Activated CD8-positive, alpha-beta memory T cell treated with anti-CD3 and anti-CD28 coated beads, Interleukin-2, amount 50 U/mL, for 48 hours (primary cell): ENCODE results near the gene PALD1.
A peak's percentile ranks its signal among the peaks of the same experiment; 100 is the strongest.

Source experiments
- DNase-seq: peaks from one replicate; pipeline ENCODE4 v3.0.0-alpha.2; 2020

PALD1 gene

GRCh38 chr10:70478191-70479164, at the start of gene PALD1:
TSS of gene PALD1 (plus strand) at chr10:70478767. CDS start at chr10:70525952, 47,185 bp downstream.
- peak; percentile 79 for DNase-seq

DNA sequence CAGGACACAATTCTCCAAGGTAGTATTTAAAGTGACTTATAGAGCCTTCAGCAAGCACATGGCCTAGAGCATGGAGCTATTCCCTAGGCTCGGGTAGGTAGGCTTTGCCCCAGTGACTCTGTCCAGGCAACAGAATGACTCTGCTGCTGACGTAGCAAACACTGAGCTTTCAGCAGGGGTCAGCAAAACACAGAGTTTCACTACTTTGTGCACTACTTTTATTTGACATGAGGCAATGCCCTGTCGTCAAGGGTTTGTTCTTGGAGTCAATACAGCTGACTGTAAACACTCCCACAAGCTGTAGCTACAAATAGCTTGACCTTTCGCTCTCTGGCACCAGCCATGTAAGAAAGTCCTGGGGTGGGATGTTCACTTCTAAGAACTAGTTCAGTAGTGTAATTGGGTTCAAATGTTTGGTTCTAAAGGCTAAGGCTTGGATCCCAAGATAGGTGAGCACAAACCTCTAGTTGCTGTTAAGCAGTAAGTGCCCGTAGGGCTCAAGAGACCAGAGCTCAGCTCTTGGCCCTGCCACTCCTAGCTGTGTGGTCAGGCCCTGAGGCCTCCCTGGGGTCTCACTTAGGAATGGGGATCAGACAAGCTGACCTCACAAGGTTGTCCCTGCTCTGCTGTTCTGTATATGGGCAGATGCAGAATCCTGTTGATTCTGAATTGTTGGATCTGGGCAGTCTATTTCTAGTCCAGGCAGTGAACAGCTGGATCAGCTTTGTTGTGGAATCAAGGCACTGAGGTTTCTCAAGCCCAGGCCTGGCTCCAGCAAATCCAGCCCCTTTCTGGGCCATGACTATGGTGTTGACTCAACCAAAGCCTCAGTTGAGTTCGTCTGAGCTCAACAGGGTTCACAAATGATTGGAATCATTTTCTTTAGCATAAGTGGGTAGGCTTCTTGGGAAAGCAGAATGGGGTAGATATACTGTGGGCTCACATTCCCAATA, 47.8 kb upstream of the PALD1 start:
- no peak for DNase-seq

- no peak for DNase-seq
Measured at GRCh38 chr10:70432101-70432500, 46.5 kb upstream of the PALD1 start.

DNA sequence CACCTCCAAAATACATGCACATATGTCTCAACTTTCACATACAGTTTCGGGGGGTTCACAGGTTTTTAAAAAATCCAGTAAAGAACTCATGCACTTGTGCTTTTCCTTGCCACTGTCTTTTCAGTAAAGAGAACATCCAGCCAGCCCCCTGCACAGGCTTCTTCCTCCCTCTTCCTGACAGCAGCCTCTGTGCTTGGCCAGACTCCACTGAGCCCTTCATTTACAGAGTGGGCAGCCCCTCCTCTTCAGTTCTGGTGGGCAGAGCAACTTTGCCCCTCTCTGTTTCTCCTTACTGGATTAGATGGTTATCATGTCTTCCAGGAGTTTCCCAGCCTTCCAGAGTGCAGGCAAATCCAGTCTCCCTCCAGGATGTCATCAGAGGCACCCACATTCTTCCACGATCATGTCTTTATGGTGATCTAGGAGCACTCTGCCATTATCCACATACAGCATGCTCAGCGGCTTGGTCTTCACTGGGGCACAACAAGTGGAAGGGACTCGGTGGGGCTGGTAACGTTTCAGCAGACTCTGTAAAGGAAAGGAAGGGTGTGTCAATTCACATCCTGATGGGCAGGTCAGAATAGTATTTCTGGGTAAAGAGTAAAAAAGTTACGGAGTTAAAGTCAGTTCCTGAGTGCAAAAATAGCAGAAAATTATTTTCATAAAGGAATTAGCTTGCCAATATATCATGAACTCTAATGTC, 45.9 kb upstream of the PALD1 start:
- no peak for DNase-seq

GRCh38 chr10:70433581-70434280, 44.8 kb upstream of the PALD1 start:
- DNase-seq = no peak

DNA sequence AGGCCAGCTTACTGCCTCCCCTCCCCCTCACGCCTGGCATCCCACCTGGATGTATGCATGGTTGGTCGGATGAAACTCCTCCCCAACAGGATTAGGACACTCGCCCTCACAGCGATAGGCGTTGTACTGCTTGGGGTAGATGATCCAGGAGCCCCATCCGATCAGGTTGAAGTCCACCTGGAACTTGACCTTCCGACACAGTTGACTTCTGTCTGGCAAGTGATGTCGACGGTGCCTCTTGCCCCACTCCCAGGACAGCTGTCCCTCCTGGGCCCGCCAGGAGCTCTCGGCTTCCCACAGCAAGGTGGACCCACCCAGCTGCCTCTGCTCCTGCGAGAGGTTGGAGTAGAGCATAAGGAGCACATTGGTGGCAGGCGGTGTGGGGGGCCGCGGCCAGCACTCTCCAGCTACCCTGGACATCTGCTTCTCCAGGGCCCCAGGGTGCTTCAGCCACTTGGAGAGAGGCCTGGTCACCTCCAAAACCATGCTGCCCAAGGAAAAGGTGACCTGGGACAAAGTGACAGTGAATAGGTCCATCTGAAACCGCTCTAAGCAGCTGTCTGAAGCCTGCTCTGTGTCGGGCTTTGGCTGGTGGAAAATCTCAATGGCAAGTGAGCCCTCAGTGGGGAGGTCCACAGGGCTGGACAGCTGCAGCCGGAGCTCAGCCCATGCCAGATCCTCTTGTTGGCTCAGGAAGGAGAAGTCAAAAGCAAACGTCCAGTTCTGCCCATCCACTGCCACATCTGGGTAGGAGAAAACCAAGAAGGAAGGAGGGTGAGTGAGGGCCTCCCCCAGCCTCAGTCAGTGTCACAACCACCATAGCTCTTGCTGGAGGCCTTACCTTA, 43.1 kb upstream of the PALD1 start:
- DNase-seq = no peak

GRCh38 chr10:70437721-70438120, 40.8 kb upstream of the PALD1 start:
- DNase-seq = no peak

- no peak for DNase-seq
Measured at GRCh38 chr10:70440296-70441160, 38.0 kb upstream of the PALD1 start.

- DNase-seq = no peak
Measured at GRCh38 chr10:70441161-70441894, 37.2 kb upstream of the PALD1 start, which contains the start of gene NODAL. TSS of gene NODAL (minus strand) at chr10:70441681. CDS start at chr10:70441667, 14 bp downstream.

GRCh38 chr10:70441895-70442309, 36.7 kb upstream of the PALD1 start:
- no peak for DNase-seq

DNA sequence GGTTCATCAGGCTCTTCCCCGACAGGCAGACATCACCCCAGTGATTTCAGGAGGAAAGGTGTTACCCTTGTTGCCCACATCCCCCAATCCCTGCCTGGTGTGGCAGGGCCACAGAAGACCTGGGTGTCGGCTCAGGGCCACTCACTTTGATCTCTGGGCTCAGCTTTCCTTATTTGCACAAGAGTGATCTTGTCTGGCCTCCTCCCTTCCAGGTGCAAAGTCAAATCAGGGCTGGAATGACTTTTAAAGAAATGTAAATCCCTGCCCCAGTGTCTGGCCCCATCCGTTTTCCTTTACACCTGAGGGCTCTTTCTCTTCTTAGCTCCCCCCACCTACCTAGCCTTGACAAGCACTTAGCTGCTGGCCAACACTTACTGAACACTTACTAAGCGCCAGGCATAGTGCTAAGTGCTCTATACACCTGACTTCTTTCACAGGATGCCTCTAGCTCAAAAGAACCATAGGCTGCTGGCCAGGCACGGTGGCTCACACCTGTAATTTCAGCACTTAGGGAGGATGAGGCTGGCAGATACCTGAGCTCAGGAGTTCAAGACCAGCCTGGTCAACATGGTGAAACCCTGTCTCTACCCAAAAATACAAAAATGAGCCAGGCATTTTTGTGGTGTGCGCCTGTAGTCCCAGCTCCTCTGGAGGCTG, 36.1 kb upstream of the PALD1 start:
- no peak for DNase-seq

DNA sequence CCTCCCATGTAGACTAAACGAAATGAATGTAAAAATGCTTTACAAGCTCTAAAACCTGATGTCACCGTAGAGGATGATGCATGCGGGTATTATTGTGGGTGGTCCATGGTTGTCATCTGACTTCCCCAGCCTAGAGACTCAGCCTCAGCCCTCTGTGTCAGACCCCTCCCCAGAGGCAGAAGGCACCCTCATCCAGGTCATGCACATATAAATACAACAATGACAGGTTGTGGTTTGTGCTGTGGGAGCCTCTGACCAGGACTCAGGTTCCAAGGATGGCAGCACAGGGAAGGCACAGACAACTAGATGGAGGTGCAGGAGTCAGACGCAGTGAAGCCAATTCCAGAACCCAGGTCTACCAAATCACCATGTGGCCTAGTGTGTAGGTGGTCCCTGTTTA, 33.8 kb upstream of the PALD1 start:
- no peak for DNase-seq

- DNase-seq = no peak
Measured at GRCh38 chr10:70445718-70446657, 32.6 kb upstream of the PALD1 start.

DNA sequence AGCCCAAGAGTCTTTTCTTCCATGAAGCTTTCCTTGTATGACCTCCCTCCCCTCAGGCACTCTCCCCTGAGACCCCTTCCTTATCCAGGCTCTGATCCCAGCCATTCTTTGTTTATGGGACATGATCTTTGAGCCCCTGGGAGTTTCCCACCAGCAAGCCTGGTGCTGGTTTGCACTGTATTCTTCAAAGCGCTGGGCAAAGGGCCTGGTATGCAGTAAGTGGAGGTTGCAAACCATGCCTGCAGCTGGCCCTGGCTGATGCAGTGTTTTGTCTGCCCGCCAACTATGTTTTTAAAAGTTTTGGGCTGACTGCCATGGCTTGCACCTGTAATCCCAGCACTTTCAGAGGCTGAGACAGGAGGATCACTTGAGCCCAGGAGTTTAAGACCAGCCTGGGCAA, 30.3 kb upstream of the PALD1 start:
- no peak for DNase-seq

GRCh38 chr10:70455213-70455630, 23.3 kb upstream of the PALD1 start:
- no peak for DNase-seq

GRCh38 chr10:70456164-70456563, 22.4 kb upstream of the PALD1 start:
- DNase-seq = no peak

GRCh38 chr10:70457759-70458305, 20.7 kb upstream of the PALD1 start:
- no peak for DNase-seq
